GM12891 (cell line): ENCODE data around the gene LYPD4.

Experiments used
- POLR2A ChIP-seq: IDR thresholded peaks from 2 replicates; pipeline ENCODE4 v1.6.1; 2011; ENCODE audit warnings: low read depth, low read length, control low read depth
- POLR2AphosphoS5 ChIP-seq: IDR thresholded peaks from 2 replicates; pipeline ENCODE4 v1.6.1; 2011; ENCODE audit warnings: low read depth, low read length, control low read depth
- SPI1 ChIP-seq: IDR thresholded peaks from 2 replicates; pipeline ENCODE4 v1.6.1; 2011; ENCODE audit warnings: low read depth, low read length, control low read depth
- TAF1 ChIP-seq: IDR thresholded peaks from 2 replicates; pipeline ENCODE4 v1.6.1; 2011; ENCODE audit warnings: low read depth, low read length, control low read depth

DNA sequence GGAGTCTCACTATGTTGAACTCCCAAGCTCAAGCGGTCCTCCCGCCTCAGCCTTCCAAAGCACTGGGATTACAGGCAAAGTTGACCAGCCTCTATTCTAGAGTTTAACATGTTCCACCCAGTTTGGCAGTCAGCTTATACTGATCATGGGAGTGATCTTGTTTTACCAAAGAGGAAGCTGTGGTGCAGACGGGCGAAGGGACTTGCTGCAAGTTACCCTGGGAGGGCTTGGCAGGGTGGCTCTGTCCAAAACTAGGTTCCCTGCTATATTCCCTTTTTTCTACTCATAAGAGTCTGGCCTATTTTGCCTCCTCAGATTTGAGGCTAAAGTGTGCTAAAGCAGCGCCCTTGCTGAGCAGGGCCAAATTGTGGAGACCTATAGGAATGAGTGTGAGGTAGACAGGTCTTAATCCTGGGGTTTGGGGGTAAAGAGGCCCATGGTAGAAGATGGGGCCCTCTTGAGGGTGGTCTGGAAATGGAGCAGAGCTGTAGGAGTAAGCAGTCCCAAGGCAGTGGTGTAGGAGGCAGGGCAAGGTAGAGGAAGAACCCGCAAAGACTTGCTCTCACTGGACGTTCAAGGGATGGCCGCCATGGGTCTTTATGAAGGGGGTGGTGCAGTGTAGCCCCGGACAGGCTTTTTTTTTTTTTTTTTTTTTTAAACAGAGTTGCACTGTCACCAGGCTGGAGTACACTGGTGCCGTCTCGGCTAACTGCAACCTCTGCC is 18.9 kb upstream of the LYPD4 start:
- TF ChIP-seq SPI1 (no peak), TAF1 (no peak), POLR2A (no peak; the same call in 1 of the 2 replicates), POLR2AphosphoS5 (no peak)
